Spinal cord (tissue), 10 donors: ENCODE measurements around the gene APOE. TPM values are rescaled to one million over a fixed set of nuclear protein-coding genes. Genes with fewer than 3 reads are reported as not detected.
"Not testable (repeated sequence)": the region's sequence is repeated elsewhere in the genome, so short reads cannot be mapped to it uniquely, and the experiment has no call there.

ENCODE experiments used
- DNase-seq, 6 donors: peaks; one replicate each; pipeline versions ENCODE4 v3.0.0 to v3.0.0-alpha.2; 2013 to 2015; ENCODE audit warnings: low spot score in 6 of 6, low read depth in 4 of 6
- H3K27ac ChIP-seq: one replicate; pipeline ENCODE4 v1.5.1; 2013; ENCODE audit warnings: low read depth, low read length, control low read depth
- H3K27me3 ChIP-seq: one replicate; pipeline ENCODE4 v1.6.1; 2013; ENCODE audit warnings: low read length; ENCODE audit not compliant: control insufficient read depth, insufficient read depth
- H3K36me3 ChIP-seq: one replicate; pipeline ENCODE4 v1.6.1; 2013; ENCODE audit warnings: low read length; ENCODE audit not compliant: control insufficient read depth, insufficient read depth
- H3K4me1 ChIP-seq: one replicate; pipeline ENCODE4 v1.6.1; 2013; ENCODE audit warnings: low read length; ENCODE audit not compliant: control insufficient read depth, insufficient read depth
- H3K4me3 ChIP-seq: one replicate; pipeline ENCODE4 v1.5.1; 2013; ENCODE audit warnings: low read depth, low read length, control low read depth
- H3K9me3 ChIP-seq: one replicate; pipeline ENCODE4 v1.6.1; 2013; ENCODE audit warnings: low read length; ENCODE audit not compliant: control insufficient read depth, insufficient read depth
- WGBS: methylation state at CpG from one replicate; pipeline ENCODE4 v1.1.5; 2013; ENCODE audit warnings: missing lambda C conversion rate; ENCODE audit not compliant: insufficient coverage; 5-methylcytosine and 5-hydroxymethylcytosine counted together
- polyA plus RNA-seq, 2 donors: library from polyadenylated mRNA; unstranded; fragments of 120-200 nt; gene quantifications; one replicate each; pipeline ENCODE4 v1.2.1, GENCODE V29; 2013; ENCODE audit not compliant: insufficient read length in 2 of 2
- total RNA-seq, 2 donors: library from RNA; depleted of rRNA in 1 of 2; stranded (reverse); fragments of 120-200 nt in 1 of 2; fragments of >200 nt in 1 of 2; gene quantifications; one replicate each; pipeline versions ENCODE4 v1.2.3 to v1.2.4, GENCODE V29; 2013 to 2014
- donor health status: healthy.

The APOE gene
- total and polyA plus RNA-seq, 4 donors, result 317 to 945 (median 749) TPM

- H3K4me1 ChIP-seq, H3K9me3 ChIP-seq, H3K4me3 ChIP-seq, H3K27ac ChIP-seq, DNase-seq, H3K27me3 ChIP-seq: not testable (repeated sequence)
- H3K36me3 ChIP-seq, result peaks cover 69% of the 10 kb centered on the region
- 93% methylated on average over 10 of the region's 19 CpGs for WGBS
Observed at GRCh38 chr19:44882619-44883397, 22.8 kb upstream of the APOE start.

- Histone ChIP-seq H3K27ac (no peak overlapping the region), H3K4me3 (no peak overlapping the region), H3K36me3 (peaks cover 68% of the 10 kb centered on the region), H3K27me3 (no peaks in the 10 kb centered on the region), H3K4me1 (no peaks in the 10 kb centered on the region), H3K9me3 (no peaks in the 10 kb centered on the region)
- no peak for DNase-seq
- 78% methylated on average over 3 of the region's 5 CpGs for WGBS
Observed at GRCh38 chr19:44883922-44884321, 21.7 kb upstream of the APOE start.

- no peak overlapping the region for H3K4me3 ChIP-seq
- no peak for DNase-seq
- no peaks in the 10 kb centered on the region for H3K9me3 ChIP-seq
- no peak overlapping the region for H3K27ac ChIP-seq
- no CpG with 5 or more reads among the region's 4 CpGs for WGBS
- H3K36me3 ChIP-seq, result peaks cover 62% of the 10 kb centered on the region
- no peaks in the 10 kb centered on the region for H3K27me3 ChIP-seq
- peaks cover under 1% of the 10 kb centered on the region for H3K4me1 ChIP-seq
Observed at GRCh38 chr19:44884566-44884965, 21.0 kb upstream of the APOE start.

GRCh38 chr19:44886141-44886540, 19.5 kb upstream of the APOE start:
- Histone ChIP-seq H3K9me3 (no peaks in the 10 kb centered on the region), H3K36me3 (peaks cover 54% of the 10 kb centered on the region), H3K4me3 (no peak overlapping the region), H3K4me1 (peaks cover 7% of the 10 kb centered on the region), H3K27ac (no peak overlapping the region), H3K27me3 (no peaks in the 10 kb centered on the region)
- DNase-seq, result no peak
- 97% methylated on average over 4 of the region's 6 CpGs for WGBS

- Histone ChIP-seq H3K27ac (no peak overlapping the region), H3K4me3 (no peak overlapping the region), H3K9me3 (no peaks in the 10 kb centered on the region), H3K36me3 (peaks cover 51% of the 10 kb centered on the region), H3K27me3 (no peaks in the 10 kb centered on the region), H3K4me1 (peaks cover 19% of the 10 kb centered on the region)
- WGBS, result 95% methylated on average over 3 of the region's 4 CpGs
- DNase-seq, result no peak
Observed at GRCh38 chr19:44887648-44888047, 17.9 kb upstream of the APOE start.

- H3K4me3 ChIP-seq, H3K9me3 ChIP-seq, DNase-seq, H3K27me3 ChIP-seq, H3K27ac ChIP-seq: not testable (repeated sequence)
- 100% methylated on average over 3 of the region's 5 CpGs for WGBS
- Histone ChIP-seq H3K36me3 (peaks cover 55% of the 10 kb centered on the region), H3K4me1 (peaks cover 20% of the 10 kb centered on the region)
Observed at GRCh38 chr19:44888335-44888734, 17.3 kb upstream of the APOE start.

- Histone ChIP-seq H3K9me3 (no peaks in the 10 kb centered on the region), H3K4me3 (peak overlapping the region; percentile 74), H3K27me3 (no peaks in the 10 kb centered on the region), H3K4me1 (peaks cover 20% of the 10 kb centered on the region), H3K27ac (peak overlapping the region; percentile 99), H3K36me3 (peaks cover 61% of the 10 kb centered on the region)
- no peak for DNase-seq
- WGBS, result 60% methylated on average over 16 of the region's 17 CpGs
Observed at GRCh38 chr19:44889830-44890365, 15.7 kb upstream of the APOE start.

- Histone ChIP-seq H3K9me3 (no peaks in the 10 kb centered on the region), H3K4me1 (peaks cover 20% of the 10 kb centered on the region), H3K27me3 (no peaks in the 10 kb centered on the region), H3K36me3 (peaks cover 65% of the 10 kb centered on the region), H3K27ac (peak overlapping the region; percentile 99), H3K4me3 (peak overlapping the region; percentile 74)
- DNase-seq, result peak; percentile 98 to 100 (median 99)
- under 1% methylated on average over 40 of the region's 40 CpGs for WGBS
Observed at GRCh38 chr19:44890366-44891015, 15.1 kb upstream of the APOE start.

GRCh38 chr19:44891016-44891882, 14.3 kb upstream of the APOE start, which contains the start of gene TOMM40:
Gene TOMM40, plus strand, starts transcription at chr19:44891254. Its CDS starts 162 bp downstream, at chr19:44891416.
- peak in 3 of 6 donors; percentile 100 for DNase-seq
- WGBS, result 0% methylated on average over 80 of the region's 81 CpGs
- Histone ChIP-seq H3K9me3 (no peaks in the 10 kb centered on the region), H3K27me3 (no peaks in the 10 kb centered on the region), H3K36me3 (peaks cover 65% of the 10 kb centered on the region), H3K27ac (peak within 1 kb of the TSS; percentile 99), H3K4me1 (peaks cover 20% of the 10 kb centered on the region), H3K4me3 (peak within 1 kb of the TSS; percentile 74)
